GM18519 (cell line): ENCODE measurements around the gene FTCD.
"Not testable (repeated sequence)": the region's sequence is repeated elsewhere in the genome, so short reads cannot be mapped to it uniquely, and the experiment has no call there.

Source experiments
- ATAC-seq: cut with Tn5 transposase; IDR thresholded peaks from one replicate; pipeline ENCODE4 v1.9.1; 2021; ENCODE audit warnings: mild to moderate bottlenecking, moderate library complexity; ENCODE audit not compliant: unreplicated experiment, low FRiP score

The FTCD gene

DNA sequence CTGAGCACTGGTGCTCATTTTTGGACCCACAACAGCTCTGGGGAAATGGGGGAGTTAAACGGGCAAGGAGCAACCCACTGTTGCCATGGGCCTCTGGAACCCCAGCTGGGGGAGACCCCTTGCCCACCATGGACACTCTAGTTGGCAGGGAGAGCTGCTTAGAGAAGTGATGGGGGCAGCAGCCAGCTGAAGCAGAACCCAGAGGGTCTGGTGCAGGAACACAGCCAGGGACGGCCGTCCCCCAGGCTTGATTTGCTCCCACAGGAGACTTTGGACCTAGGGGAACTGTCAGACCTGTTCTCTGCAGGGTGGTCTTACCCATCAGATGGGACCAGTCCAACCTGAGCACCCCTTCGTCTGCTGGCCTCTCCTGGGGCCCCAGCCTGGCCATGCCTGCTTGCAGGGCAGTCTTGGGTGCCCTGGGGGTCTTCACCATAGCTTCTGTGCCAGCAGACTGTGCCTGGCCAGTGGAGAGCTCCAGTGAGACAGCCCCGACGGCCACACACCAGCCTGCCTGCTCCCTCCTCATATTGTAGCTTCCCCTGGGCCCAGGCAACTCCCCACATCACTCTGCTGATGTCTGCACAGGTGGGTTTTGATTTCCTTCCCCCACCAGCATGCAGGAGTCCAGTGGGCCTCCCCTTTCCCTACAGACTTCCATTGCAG lies 17.6 kb upstream of the FTCD start:
- no peak for ATAC-seq

DNA sequence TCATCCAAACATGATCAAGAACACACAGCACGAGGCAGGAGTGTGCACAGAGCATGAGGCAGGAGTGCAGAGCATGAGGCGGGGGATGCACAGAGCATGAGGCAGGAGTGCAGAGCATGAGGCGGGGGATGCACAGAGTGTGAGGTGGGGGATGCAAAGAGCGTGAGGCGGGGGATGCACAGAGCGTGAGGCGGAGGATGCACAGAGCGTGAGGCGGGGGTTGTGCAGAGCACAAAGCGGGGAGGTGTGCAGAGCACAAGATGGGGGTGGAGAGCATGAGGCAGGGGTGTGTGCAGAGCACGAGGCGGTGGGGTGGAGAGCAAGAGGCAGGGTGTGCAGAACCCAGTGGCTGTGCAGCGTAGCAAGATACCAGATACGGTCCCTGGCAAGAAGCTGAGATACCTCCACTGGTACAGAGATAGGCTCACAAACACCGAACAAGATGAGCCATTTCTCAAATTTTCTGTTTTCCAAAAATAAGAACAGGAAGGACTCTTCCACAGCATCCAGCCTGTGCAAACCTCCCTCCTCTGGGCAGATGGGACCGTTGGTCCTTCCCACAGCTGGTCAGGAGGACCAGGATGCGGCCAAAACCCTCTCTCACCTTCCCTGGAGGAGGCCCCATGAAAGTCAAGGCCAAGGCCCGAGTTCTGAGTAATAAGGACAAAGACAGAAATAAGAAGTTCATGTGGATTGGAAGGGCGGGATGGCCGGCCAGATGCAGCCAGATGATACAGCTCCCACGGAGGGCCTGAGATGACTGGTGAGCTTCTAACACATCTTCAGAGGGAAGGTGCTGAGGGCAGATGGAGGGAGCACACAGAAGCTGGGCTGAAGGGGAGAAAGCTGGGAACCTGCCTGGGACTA lies 16.9 kb upstream of the FTCD start:
- no peak for ATAC-seq

DNA sequence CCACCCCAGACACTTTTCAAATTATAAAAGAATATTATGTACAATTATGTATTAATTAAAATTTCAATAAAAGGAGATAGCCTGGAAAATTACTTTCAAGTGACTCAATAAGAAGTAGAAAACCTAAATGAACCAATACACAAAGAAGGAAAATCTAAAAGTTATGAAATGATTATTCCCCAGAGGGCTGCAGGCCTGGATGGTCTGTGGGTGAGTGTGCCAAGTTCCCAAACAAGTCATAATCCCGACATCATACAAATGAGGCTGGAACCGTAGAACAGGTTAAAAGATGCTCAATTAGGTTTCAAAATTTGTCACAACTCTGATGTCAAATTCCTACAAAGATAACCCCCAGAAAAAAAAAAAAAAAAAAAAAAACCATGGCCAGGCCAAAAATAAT lies 16.2 kb upstream of the FTCD start:
- no peak for ATAC-seq

DNA sequence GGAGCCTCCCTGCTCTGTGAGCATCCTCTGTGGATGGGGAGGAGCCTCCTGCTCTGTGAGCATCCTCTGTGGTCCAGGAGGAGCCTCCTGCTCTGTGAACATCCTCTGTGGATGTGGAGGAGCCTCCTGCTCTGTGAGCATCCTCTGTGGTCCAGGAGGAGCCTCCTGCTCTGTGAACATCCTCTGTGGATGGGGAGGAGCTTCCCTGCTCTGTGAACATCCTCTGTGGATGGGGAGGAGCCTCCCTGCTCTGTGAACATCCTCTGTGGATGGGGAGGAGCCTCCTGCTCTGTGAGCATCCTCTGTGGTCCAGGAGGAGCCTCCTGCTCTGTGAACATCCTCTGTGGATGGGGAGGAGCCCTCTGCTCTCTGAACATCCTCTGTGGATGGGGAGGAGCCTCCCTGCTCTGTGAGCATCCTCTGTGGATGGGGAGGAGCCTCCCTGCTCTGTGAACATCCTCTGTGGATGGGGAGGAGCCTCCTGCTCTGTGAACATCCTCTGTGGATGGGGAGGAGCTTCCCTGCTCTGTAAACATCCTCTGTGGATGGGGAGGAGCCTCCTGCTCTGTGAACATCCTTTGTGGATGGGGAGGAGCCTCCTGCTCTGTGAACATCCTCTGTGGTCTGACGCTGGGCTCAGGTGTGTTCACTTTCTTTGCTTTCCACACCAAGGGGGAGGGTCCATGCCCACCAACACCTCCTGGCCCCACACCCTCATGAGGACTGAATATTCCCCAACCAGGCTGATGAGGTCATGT lies 15.2 kb upstream of the FTCD start:
- not testable (repeated sequence) for ATAC-seq

DNA sequence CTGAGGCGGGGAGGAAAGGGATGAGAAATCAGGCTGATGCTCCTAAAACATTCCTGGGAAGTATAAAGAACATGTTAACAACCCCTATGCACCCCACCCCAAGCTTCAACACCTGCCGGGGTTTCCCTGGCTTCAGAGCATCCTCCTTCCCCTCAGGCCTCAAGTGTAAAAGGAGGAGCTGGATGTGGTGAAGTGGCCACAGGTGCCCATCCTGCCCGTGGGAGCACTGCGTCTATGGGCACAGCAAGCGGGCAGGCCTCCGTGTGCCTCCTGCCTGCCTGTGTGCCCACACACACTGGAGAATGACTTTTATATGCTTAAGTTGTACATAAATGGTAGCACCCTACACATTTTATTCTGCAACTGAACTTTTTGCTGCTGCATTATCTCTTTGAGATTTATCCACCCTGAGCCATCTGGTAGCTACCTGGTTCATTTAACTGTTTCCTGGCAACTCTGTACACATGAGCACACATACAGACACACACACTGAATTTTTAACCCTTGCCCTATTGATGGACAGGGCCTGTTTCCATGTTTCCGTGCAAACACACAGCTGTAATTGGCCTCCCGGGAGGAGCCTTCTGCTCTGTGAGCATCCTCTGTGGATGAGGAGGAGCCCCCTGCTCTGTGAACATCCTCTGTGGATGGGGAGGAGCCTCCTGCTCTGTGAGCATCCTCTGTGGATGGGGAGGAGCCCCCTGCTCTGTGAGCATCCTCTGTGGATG lies 13.4 kb upstream of the FTCD start:
- no peak for ATAC-seq

DNA sequence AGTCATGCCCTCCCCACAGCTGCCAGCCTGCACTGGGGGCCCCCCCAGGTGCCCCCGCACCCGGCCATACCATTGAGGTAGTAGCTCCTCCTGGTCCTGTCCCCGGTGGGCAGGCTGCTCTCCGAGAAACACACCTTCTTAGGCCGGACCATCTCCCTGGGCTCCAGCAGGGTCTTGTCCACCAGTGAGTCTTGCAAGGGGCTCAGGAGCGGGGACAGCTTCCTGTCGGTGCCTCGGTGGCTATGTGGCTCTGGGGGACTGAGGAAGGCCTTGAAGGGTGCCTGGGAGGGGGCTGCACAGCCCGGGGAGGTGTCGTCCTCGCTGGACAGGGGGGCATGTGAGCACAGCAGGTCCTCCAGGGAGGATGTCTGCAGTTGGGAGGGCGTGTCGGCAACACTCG lies 12.9 kb upstream of the FTCD start:
- no peak for ATAC-seq

DNA sequence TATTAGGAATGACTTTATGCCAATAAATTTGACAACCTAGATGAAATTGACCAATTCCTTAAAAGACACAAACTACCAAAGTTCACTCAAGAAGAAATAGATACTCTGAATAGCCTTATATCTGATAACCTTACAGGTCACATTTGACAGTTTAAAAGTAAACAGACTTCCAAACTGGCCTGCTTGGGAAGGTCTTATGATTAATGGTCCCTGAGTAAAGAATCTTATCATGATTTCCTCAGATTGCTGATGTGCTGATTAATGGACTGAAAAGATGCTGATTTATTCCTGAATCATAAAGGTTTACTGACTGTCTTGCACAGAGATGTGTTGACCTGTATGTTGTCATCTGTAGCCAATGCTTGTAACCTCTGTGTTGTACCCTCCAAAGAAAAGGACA lies 9.7 kb upstream of the FTCD start:
- no peak for ATAC-seq

DNA sequence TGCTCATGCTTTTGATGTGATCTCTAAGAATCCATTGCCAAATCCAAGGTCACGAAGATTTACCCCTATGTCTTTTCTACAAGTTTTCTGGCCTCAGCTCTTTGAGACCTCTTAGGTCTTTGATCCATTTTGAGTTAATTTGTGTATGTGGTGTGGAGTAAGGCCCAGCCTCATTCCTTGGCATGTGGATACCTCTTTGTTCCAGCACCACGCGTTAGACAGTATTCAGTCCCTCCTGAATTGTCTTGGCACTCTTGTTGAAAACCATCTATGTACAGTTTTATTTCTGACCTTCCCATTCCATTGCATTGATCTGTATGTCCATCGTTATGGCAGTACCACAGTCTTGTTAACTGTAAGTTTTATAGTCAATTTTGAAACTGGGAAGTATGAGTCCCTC lies 8.0 kb upstream of the FTCD start:
- no peak for ATAC-seq

DNA sequence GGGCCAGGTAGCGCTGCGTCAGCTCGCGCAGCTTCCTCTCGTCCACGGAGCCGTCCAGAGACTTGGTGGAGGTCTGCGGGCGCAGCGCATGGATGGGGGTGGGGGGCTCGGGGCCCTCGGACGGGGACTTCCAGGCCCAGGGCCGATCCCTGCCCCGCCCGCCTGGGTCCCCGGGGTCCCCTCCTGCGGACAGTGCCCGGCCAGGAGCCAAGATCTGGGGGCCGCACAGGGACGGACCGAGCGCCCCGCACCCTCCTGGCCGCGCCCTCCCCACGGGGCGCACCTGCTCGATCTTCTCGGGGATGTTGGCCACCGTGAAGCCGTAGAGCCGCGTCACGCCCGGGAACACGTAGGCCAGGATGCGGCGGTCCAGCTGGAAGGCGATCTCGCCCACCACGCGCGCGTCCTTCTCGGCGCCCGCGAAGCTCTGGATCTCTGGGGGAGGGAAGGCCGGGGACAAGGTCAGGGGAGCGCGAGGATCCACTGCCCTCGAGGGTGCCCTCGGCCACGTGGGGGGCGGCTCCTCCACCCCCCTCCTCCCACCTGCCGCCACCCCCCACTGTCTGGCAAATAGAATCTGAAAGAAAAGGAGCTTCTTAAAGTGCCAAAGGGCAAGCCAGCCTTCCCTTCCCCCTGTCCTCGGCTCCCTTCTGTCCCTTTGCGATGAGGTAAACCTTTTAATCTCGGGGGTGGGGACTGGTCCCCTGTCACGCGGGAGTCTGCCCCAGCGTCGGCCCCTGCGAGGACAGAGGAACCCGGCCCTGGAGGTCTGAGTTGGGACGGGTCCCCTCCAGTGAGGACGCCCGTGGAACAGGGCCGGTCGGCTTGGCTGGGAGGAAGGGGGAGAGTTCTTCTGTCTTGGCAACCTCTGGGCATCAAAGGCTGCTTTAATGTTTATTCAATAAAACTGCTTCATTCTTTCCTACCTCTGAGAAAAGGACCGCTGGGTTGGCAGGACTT lies 6.5 kb upstream of the FTCD start:
- ATAC-seq, result no peak

DNA sequence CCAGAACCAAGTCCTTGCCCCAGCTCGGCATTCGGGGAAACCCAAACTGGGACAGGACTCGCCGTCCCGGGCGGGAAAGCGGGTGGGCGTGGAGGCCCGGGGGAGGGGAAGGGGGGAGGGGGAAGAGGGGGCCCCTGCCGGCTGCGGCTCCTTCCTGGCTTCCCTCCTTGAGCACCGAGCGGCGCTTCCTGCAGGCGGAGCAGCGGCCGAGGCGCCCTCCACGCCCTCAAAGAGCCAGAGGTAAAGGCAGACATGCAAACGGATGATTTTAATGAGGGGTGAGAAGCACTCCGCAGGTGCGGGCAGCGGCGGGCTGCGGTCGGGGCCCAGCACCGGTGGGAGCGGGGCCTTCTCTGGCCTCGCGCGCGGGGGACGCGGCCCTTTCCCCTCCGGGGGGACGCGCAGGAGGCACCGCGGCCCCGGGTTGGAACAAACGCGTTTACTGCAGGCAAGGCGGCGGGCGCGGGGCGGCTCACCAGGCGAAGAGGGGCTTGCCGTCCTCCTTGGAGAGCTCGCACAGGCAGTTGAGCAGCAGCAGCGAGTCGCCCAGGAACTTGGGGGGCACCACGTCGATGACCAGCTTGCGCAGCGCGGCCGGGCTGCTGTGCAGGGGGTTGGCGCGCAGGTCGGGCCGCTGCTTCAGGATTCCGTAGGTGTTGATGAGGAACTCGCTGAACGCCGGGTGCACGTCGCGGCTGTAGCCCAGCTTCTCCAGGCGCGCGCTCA lies 5.7 kb upstream of the FTCD start:
- ATAC-seq, result no peak

DNA sequence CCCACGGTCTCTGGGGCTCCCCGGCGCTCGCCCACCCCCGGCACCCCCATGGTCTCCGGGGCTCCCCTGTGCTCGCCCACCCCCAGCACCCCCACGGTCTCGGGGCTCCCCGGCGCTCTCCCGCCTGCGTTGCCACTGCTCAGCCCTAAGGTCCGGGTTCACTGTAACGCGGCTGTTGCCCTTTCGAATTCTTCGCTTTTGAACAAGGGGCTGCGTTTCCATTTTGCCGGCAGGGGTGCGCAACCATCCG lies 5.2 kb upstream of the FTCD start:
- no peak for ATAC-seq

DNA sequence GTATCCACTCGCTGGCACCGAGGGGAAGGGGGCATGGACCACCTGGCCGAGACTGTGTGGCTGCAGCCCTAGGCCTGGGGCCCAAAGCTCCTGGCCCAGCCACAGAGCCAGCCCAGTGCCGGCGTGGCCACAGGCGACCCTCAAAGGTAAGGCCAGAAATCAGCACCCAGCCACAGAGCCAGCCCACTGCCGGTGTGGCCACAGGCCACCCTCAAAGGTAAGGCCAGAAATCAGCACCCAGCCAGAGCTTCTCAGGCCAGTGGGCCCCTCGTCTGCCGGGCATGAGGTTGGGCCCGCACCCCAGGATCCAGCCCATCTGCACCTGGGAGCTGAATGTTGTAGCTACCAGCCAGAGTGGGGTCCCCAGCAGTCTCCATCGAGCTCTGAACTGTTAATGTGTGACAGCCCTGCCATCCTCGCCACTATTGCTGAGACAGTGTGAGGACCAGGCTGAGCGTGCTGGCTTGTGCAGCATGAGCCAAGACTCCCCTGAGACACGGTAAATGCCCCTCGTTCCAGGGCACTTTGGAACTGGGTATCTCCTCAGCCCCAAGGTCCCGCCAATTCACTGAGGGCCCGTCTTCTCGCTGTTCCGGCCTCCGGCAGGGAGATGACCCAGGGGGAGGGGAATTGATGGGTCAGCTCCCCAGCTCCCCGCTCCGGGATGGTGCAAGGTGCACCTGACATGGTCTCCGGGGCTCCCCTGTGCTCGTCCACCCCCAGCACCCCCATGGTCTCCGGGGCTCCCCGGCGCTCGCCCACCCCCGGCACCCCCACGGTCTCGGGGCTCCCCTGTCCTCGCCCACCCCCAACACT lies 4.7 kb upstream of the FTCD start:
- no peak for ATAC-seq

DNA sequence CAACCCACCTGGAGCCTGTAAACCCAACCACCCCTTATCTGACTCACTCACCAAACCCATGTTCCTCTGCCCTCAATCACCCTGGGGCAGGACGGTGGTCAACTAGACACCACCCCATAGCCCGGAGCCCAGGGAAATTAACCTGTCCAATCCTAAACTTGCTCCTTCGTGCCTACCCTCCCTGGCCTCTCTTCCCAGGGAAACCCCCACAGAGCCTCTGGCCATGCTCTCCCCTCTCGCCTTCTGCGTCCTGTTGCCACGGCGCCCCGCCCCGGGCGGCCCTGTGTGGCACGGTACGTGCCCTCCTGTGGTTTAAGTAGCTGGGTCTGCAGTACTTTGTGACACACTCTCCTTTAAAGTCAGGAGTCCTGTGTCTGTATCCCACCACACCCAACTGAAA lies 4.0 kb upstream of the FTCD start:
- ATAC-seq, result no peak

DNA sequence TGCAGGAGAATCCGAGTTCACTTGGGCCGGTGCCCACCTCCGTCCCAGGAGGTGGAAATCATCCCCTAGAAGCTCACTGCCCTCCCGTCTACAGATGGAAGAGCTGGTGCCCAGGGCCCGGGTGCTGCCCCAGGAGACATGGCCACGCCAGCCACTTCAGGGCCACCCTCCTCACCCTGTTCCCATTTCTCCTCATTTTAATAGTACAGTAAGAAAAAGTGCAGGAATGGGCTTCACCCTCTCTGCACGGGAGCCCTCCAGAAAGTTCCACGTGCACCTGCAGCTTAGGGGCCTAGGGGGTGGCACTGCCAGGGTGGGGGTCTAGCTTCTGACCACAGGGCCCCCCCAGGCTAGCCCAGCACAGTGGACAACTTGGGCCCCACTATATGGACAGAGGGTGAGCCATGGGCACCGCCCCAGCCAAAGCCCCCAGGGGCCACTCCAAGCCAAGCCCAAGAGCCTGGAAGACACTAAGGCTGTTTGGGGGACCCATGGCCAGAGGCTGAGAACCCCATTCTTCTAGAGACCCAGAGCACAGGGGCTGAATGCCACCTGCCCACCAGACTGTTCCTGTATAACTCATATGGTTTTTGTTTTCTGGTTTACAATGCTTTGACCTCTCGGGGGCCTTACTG lies 3.4 kb upstream of the FTCD start:
- no peak for ATAC-seq

DNA sequence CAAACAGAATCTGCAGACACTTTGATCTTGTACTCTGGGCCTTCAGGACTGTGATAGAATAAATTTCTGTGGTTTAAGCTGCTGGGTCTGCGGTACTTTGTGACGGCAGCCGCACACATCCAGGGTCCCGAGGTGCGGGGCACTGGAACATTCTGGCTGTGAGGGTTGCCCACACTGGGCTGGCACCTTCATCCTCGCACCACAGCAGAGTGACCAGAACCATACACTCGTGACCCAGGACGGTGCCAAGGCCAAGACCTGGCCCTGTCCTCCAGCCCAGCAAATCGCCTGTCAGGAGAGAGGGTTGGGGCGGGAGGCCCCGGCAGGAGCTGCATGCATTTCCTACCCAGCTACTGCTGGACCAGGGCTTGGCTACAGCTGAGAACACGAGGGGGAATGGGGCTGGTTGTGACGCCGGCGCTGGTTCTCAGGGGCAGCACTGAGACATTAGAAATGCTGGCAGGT lies 2.6 kb upstream of the FTCD start:
- ATAC-seq, result no peak

DNA sequence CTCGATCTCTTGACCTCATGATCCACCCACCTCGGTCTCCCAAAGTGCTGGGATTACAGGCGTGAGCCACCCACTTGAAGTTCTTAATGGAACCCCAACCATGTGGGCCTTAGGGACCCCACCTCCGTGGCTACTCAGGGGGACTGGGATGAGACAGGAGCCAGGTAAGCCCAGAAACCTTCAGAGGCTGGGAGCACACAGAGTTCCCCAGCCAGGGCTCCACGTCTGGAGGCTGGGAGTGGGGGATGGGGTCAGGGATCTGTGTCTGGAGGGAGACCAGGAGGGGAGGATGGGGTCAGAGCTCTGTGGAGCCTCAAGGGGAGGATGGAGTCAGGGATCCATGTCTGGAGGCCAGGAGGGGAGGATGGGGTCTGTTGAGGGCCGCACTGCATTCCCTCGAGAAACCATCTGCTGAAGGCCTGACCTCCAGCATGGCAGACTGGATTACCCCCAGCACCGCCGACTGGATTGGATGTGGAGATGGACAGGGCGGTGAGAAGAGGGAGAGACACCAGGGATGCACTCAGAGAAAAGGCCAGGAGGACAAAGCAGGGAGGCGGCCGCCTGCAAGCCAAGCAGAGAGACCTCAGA lies 2.1 kb upstream of the FTCD start:
- no peak for ATAC-seq

DNA sequence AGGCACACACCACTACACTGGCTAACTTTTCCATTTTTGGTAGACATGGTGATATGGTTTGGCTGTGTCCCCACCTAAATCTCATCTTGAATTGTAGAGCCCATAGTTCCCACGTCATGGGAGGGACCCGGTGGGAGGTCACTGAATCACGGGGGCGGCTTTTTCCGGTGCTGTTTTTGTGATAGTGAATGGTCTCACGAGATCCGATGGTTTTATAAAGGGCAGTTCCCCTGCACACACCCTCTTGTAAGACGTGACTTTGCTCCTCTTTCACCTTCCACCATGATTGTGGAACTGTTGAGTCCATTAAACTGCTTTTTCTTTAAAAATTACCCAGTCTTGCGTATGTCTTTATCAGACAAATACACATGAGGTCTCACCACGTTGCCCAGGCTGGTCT lies 1.3 kb upstream of the FTCD start:
- ATAC-seq, result no peak

DNA sequence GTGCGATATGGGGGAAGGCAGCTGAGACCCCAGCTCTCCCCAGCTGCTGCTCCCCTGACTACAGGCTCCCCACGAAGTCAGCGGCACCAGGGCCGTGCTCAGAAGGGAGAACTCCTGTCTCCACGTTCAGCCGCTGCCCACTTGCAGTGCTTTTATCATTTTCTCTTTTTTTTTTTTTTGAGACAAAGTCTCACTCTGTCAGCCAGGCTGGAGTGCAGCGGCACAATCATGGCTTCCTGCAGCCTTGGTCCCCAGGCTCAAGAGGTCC lies 933 bp upstream of the FTCD start:
- no peak for ATAC-seq
